ENCODE data around the gene UNKL. TPM values are rescaled to one million over a fixed set of nuclear protein-coding genes. Genes with fewer than 3 reads are reported as not detected.

UNKL gene
- total RNA-seq, 2 donors from 2014 or later, result 46.4 to 48.3 TPM

GRCh38 chr16:1332618-1333148 is 81.8 kb downstream of the UNKL start:
- Histone ChIP-seq H3K36me3 (ENCODE audit: control insufficient read depth, insufficient read depth, low read length) (no peaks in the 10 kb centered on the region), H3K27ac (ENCODE audit: low read depth, low read length) (no peak overlapping the region), H3K9ac (ENCODE audit: extremely low read depth, low read length, poor library complexity, severe bottlenecking) (peak overlapping the region; percentile 69), H3K27me3 (ENCODE audit: control insufficient read depth, insufficient read depth, low read length, poor library complexity, severe bottlenecking) (peaks cover 45% of the 10 kb centered on the region), H3K4me3 (ENCODE audit: low read length) (no peak overlapping the region), H3K4me1 (ENCODE audit: control insufficient read depth, insufficient read depth, low read length) (peaks cover 11% of the 10 kb centered on the region), H3K9me3 (ENCODE audit: control insufficient read depth, low read length) (no peaks in the 10 kb centered on the region)
- Mint-ChIP-seq H3K4me3 (peak overlapping the region; percentile 60), H3K36me3 (ENCODE audit: low read depth) (no peaks in the 10 kb centered on the region), H3K27ac (peak overlapping the region; percentile 52), H3K4me1 (peaks cover 10% of the 10 kb centered on the region), H3K9me3 (peaks cover 2% of the 10 kb centered on the region), H3K27me3 (ENCODE audit: insufficient read depth) (peaks cover 34% of the 10 kb centered on the region)
- no peak for TF ChIP-seq CTCF (conservative IDR thresholded peaks at IDR 0.05)
- no peak for DNase-seq
- WGBS, 2 experiments (ENCODE audit: insufficient coverage in 1 of 2, insufficient read length in 1 of 2), result 26 to 32% methylated on average over 14 to 26 of the region's 26 CpGs

- H3K9me3 ChIP-seq (ENCODE audit: control insufficient read depth, low read length), result no peaks in the 10 kb centered on the region
- Mint-ChIP-seq H3K4me3 (peak overlapping the region; percentile 60), H3K4me1 (peaks cover 10% of the 10 kb centered on the region), H3K27me3 (ENCODE audit: insufficient read depth) (peaks cover 34% of the 10 kb centered on the region), H3K9me3 (peaks cover 2% of the 10 kb centered on the region), H3K36me3 (ENCODE audit: low read depth) (no peaks in the 10 kb centered on the region), H3K27ac (peak overlapping the region; percentile 92)
- TF ChIP-seq CTCF (conservative IDR thresholded peaks at IDR 0.05), result no peak
- no peak overlapping the region for H3K27ac ChIP-seq (ENCODE audit: low read depth, low read length)
- peak; percentile 97 for DNase-seq
- 14 to 15% methylated on average over 20 to 34 of the region's 34 CpGs for WGBS, 2 experiments (ENCODE audit: insufficient coverage in 1 of 2, insufficient read length in 1 of 2)
- H3K4me1 ChIP-seq (ENCODE audit: control insufficient read depth, insufficient read depth, low read length), result peaks cover 11% of the 10 kb centered on the region
- no peaks in the 10 kb centered on the region for H3K36me3 ChIP-seq (ENCODE audit: control insufficient read depth, insufficient read depth, low read length)
- peaks cover 44% of the 10 kb centered on the region for H3K27me3 ChIP-seq (ENCODE audit: control insufficient read depth, insufficient read depth, low read length, poor library complexity, severe bottlenecking)
- H3K4me3 ChIP-seq (ENCODE audit: low read length), result peak overlapping the region; percentile 75
- H3K9ac ChIP-seq (ENCODE audit: extremely low read depth, low read length, poor library complexity, severe bottlenecking), result peak overlapping the region; percentile 69
Observed at GRCh38 chr16:1331712-1332617, 82.5 kb downstream of the UNKL start.

- Mint-ChIP-seq H3K27ac (peak overlapping the region; percentile 92), H3K27me3 (ENCODE audit: insufficient read depth) (peaks cover 26% of the 10 kb centered on the region), H3K9me3 (peaks cover 2% of the 10 kb centered on the region), H3K4me1 (peaks cover 10% of the 10 kb centered on the region), H3K36me3 (ENCODE audit: low read depth) (no peaks in the 10 kb centered on the region), H3K4me3 (peak overlapping the region; percentile 60)
- no peak for TF ChIP-seq CTCF (conservative IDR thresholded peaks at IDR 0.05)
- WGBS, 2 experiments (ENCODE audit: insufficient coverage in 1 of 2, insufficient read length in 1 of 2), result 68 to 70% methylated on average over 19 to 22 of the region's 22 CpGs
- Histone ChIP-seq H3K36me3 (ENCODE audit: control insufficient read depth, insufficient read depth, low read length) (no peaks in the 10 kb centered on the region), H3K27me3 (ENCODE audit: control insufficient read depth, insufficient read depth, low read length, poor library complexity, severe bottlenecking) (peaks cover 36% of the 10 kb centered on the region), H3K9me3 (ENCODE audit: control insufficient read depth, low read length) (no peaks in the 10 kb centered on the region), H3K9ac (ENCODE audit: extremely low read depth, low read length, poor library complexity, severe bottlenecking) (peak overlapping the region; percentile 69), H3K27ac (ENCODE audit: low read depth, low read length) (no peak overlapping the region), H3K4me3 (ENCODE audit: low read length) (peak overlapping the region; percentile 75), H3K4me1 (ENCODE audit: control insufficient read depth, insufficient read depth, low read length) (peaks cover 11% of the 10 kb centered on the region)
- DNase-seq, result no peak
Observed at GRCh38 chr16:1330931-1331711, 83.4 kb downstream of the UNKL start.

All from endodermal cell (in vitro differentiated cells).